Keratinocyte (primary cell): ENCODE measurements around the gene CEP170B.

Experiments used
- EZH2 ChIP-seq: IDR thresholded peaks from one replicate; pipeline ENCODE4 v1.6.1; 2012; ENCODE audit warnings: inconsistent platforms, mild to moderate bottlenecking, low read length, moderate library complexity
- TF ChIP-seq, protein P1 (sequence below), 3 experiments: IDR thresholded peaks in 1 of 3; conservative IDR thresholded peaks in 1 of 3; optimal IDR thresholded peaks in 1 of 3; 2 replicates in 2 of 3; 3 replicates in 1 of 3; pipeline versions ENCODE3 to v1.5.1; 2011; ENCODE audit warnings: low read length in 3 of 3, mild to moderate bottlenecking in 3 of 3, moderate library complexity in 2 of 3, control low read depth in 1 of 3, inconsistent platforms in 1 of 3; ENCODE audit not compliant: insufficient read depth in 2 of 3; ENCODE audit errors: extremely low read depth in 1 of 3

DNA sequence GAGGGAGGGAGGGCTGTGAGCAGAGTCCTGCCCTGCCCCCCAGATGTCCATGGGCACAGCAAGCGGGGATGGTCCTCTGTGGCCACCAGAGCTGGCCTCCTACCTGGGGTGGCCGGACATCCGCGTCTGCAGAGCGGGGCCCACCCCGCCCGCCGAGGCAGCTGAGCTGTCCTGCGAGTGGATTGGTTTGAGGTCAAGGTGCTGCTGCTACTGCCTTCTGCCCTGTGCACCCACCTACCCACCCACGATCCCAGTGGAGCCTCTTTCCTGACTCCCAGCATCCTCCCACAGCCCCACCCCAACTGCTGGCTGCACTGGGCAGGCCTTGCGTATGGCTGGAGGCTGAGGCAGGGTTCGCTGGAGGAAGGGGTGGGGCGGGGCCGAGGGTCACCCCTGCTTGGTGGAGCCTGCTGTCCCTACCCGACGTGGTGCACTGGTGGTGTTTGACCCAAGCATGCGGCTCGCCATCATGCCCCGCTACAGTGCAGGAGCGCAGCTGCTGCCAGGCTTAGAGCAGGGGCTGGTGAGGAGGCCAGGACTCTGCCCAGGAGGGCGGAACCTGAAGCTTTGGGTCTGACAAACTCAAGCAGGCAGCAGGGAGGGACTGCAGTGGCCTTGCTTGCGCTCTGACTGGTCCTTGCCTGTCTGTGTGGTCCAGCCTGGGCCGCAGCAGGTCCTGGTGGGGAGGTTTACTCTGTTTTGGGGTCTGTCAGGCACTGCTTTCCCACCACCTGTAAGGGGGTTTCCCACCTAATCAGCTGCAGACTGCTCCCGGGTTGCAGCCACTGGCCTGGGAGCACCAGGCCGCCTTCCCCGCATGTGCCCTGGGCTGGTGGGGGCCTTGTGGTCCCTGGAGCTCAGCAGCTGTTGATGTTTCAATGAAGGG, 23.7 kb downstream of the CEP170B start:
- TF ChIP-seq, protein P1, sequence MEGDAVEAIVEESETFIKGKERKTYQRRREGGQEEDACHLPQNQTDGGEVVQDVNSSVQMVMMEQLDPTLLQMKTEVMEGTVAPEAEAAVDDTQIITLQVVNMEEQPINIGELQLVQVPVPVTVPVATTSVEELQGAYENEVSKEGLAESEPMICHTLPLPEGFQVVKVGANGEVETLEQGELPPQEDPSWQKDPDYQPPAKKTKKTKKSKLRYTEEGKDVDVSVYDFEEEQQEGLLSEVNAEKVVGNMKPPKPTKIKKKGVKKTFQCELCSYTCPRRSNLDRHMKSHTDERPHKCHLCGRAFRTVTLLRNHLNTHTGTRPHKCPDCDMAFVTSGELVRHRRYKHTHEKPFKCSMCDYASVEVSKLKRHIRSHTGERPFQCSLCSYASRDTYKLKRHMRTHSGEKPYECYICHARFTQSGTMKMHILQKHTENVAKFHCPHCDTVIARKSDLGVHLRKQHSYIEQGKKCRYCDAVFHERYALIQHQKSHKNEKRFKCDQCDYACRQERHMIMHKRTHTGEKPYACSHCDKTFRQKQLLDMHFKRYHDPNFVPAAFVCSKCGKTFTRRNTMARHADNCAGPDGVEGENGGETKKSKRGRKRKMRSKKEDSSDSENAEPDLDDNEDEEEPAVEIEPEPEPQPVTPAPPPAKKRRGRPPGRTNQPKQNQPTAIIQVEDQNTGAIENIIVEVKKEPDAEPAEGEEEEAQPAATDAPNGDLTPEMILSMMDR (optimal IDR thresholded peaks at IDR 0.05 in 1 of 3, IDR thresholded peaks at IDR 0.05 in 1 of 3, conservative IDR thresholded peaks at IDR 0.05 in 1 of 3; ENCODE audit: extremely low read depth in 1 of 3, insufficient read depth in 2 of 3, low read length in 3 of 3), result no peak
- TF ChIP-seq EZH2, result no peak
